ENCODE measurements around the gene LDLRAD4.

Gene LDLRAD4

GRCh38 chr18:13548966-13549879 lies 330.7 kb downstream of the LDLRAD4 start:
- no peaks in the 10 kb centered on the region for H3K27me3 ChIP-seq (ENCODE audit: low read length)
- no peak overlapping the region for H3K4me2 ChIP-seq (ENCODE audit: low read depth, low read length, poor library complexity, severe bottlenecking)
- no peaks in the 10 kb centered on the region for H3K9me2 ChIP-seq (replicated peaks; ENCODE audit: insufficient read depth, low read length)
- peaks cover 7% of the 10 kb centered on the region; the same call in 1 of the 2 replicates for H3K9me3 ChIP-seq (ENCODE audit: insufficient read depth, low read length)
- H4K20me1 ChIP-seq (ENCODE audit: low read depth, low read length) = no peaks in the 10 kb centered on the region
- no peak overlapping the region for H3K4me3 ChIP-seq (ENCODE audit: insufficient read depth, low read length, poor library complexity, severe bottlenecking)
- H3K9ac ChIP-seq (ENCODE audit: low read length) = no peak overlapping the region
- no peaks in the 10 kb centered on the region for H3K36me3 ChIP-seq (ENCODE audit: low read length)
- H2AFZ ChIP-seq (ENCODE audit: low read depth, low read length, severe bottlenecking) = no peak overlapping the region
- no peaks in the 10 kb centered on the region for H3K79me2 ChIP-seq (ENCODE audit: insufficient read depth, low read length)
- H3K27ac ChIP-seq (ENCODE audit: low read depth, low read length) = no peak overlapping the region
- TF ChIP-seq, protein P1, sequence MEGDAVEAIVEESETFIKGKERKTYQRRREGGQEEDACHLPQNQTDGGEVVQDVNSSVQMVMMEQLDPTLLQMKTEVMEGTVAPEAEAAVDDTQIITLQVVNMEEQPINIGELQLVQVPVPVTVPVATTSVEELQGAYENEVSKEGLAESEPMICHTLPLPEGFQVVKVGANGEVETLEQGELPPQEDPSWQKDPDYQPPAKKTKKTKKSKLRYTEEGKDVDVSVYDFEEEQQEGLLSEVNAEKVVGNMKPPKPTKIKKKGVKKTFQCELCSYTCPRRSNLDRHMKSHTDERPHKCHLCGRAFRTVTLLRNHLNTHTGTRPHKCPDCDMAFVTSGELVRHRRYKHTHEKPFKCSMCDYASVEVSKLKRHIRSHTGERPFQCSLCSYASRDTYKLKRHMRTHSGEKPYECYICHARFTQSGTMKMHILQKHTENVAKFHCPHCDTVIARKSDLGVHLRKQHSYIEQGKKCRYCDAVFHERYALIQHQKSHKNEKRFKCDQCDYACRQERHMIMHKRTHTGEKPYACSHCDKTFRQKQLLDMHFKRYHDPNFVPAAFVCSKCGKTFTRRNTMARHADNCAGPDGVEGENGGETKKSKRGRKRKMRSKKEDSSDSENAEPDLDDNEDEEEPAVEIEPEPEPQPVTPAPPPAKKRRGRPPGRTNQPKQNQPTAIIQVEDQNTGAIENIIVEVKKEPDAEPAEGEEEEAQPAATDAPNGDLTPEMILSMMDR (IDR thresholded peaks at IDR 0.05; ENCODE audit: insufficient read depth, low read length, poor library complexity, severe bottlenecking) = no peak
- no peak for TF ChIP-seq EZH2phosphoT487 (conservative IDR thresholded peaks at IDR 0.05; ENCODE audit: low read length)
- H3F3A ChIP-seq (ENCODE audit: insufficient read depth) = no peaks in the 10 kb centered on the region

- no peak overlapping the region for H3K27ac ChIP-seq (ENCODE audit: low read depth, low read length)
- no peak overlapping the region for H2AFZ ChIP-seq (ENCODE audit: low read depth, low read length, severe bottlenecking)
- TF ChIP-seq EZH2phosphoT487 (conservative IDR thresholded peaks at IDR 0.05; ENCODE audit: low read length) = no peak
- H3K4me3 ChIP-seq (ENCODE audit: insufficient read depth, low read length, poor library complexity, severe bottlenecking) = no peak overlapping the region
- H3K9me3 ChIP-seq (ENCODE audit: insufficient read depth, low read length) = peaks cover 7% of the 10 kb centered on the region; the same call in 1 of the 2 replicates
- no peaks in the 10 kb centered on the region for H3K27me3 ChIP-seq (ENCODE audit: low read length)
- no peaks in the 10 kb centered on the region for H3F3A ChIP-seq (ENCODE audit: insufficient read depth)
- no peak overlapping the region for H3K4me2 ChIP-seq (ENCODE audit: low read depth, low read length, poor library complexity, severe bottlenecking)
- no peaks in the 10 kb centered on the region for H3K36me3 ChIP-seq (ENCODE audit: low read length)
- H4K20me1 ChIP-seq (ENCODE audit: low read depth, low read length) = no peaks in the 10 kb centered on the region
- no peaks in the 10 kb centered on the region for H3K79me2 ChIP-seq (ENCODE audit: insufficient read depth, low read length)
- H3K9ac ChIP-seq (ENCODE audit: low read length) = no peak overlapping the region
- H3K9me2 ChIP-seq (replicated peaks; ENCODE audit: insufficient read depth, low read length) = no peaks in the 10 kb centered on the region
These were observed 331.3 kb downstream of the LDLRAD4 start for GRCh38 chr18:13549880-13550232.

DNA sequence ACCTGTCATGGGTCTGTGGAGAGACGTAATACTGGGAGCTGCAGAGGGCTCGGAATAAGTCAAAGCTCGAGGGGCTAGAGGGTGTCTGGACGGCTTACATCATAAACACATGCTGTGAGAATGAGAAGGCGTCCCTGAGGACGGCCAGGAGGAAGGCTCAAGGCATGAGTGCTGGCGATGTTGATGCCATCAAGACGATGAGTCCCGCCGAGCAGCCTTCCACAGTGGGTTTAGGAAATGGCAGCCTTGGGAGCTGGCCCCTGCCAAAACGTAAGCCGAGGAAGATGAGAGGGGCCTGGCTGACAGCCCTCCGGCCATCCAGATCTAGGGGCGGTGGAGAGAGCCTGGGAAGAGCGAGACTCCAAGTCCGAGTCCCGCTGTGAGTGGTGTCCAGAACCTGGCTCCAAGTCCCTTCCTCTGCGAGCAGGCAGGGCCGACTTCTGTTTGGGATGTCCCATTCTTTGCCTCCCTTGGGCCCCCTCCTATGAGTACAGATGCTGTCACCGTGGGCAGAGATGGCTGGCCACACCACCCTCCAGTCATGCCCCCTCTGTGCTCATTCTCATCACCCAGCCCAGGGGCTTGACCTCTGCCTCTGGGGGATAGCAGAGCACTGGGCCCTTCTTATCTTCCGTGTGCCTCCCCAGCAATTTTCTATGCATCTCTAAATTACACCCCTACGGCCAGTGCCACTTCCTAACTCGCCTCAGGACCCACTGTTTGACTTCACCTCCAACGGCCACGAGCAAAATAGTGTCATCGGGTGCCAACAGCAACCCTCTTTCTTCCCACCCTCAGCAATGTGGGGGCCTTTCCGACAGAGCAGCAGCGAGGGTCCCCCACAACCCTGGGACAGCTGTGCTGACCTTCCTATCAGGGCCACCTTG lies 332.1 kb downstream of the LDLRAD4 start:
- Histone ChIP-seq H3K9me2 (replicated peaks; ENCODE audit: insufficient read depth, low read length) (no peaks in the 10 kb centered on the region), H3K36me3 (ENCODE audit: low read length) (no peaks in the 10 kb centered on the region), H3K4me3 (ENCODE audit: insufficient read depth, low read length, poor library complexity, severe bottlenecking) (no peak overlapping the region), H3F3A (ENCODE audit: insufficient read depth) (no peaks in the 10 kb centered on the region), H3K27ac (ENCODE audit: low read depth, low read length) (no peak overlapping the region), H3K9ac (ENCODE audit: low read length) (no peak overlapping the region), H2AFZ (ENCODE audit: low read depth, low read length, severe bottlenecking) (no peak overlapping the region), H3K27me3 (ENCODE audit: low read length) (no peaks in the 10 kb centered on the region), H4K20me1 (ENCODE audit: low read depth, low read length) (no peaks in the 10 kb centered on the region), H3K9me3 (ENCODE audit: insufficient read depth, low read length) (peaks cover 7% of the 10 kb centered on the region; the same call in 1 of the 2 replicates), H3K79me2 (ENCODE audit: insufficient read depth, low read length) (no peaks in the 10 kb centered on the region), H3K4me2 (ENCODE audit: low read depth, low read length, poor library complexity, severe bottlenecking) (no peak overlapping the region)
- no peak for TF ChIP-seq EZH2phosphoT487 (conservative IDR thresholded peaks at IDR 0.05; ENCODE audit: low read length)
- TF ChIP-seq, protein P1 (IDR thresholded peaks at IDR 0.05; ENCODE audit: insufficient read depth, low read length, poor library complexity, severe bottlenecking) = no peak

All from SU-DHL-6 (cell line).